SJCRH30 (cell line): ENCODE measurements around the gene USP7. TPM values are rescaled to one million over a fixed set of nuclear protein-coding genes. Genes with fewer than 3 reads are reported as not detected.
A peak's percentile ranks its signal among the peaks of the same experiment; 100 is the strongest.

Experiments used
- DNase-seq, 2 experiments: peaks; one replicate each; pipeline ENCODE4 v3.0.0-alpha.2; 2015 to 2020
- H3K27ac ChIP-seq: fragments of 250-450 bp; sonication (Bioruptor Pico); 2 replicates; pipeline ENCODE4 v1.5.1; 2020; ENCODE audit warnings: mild to moderate bottlenecking, moderate library complexity
- H3K27me3 ChIP-seq: fragments of 250-450 bp; sonication (Bioruptor Pico); 2 replicates; pipeline ENCODE4 v1.5.1; 2020; ENCODE audit warnings: mild to moderate bottlenecking, moderate library complexity
- H3K36me3 ChIP-seq: fragments of 250-450 bp; sonication (Bioruptor Pico); 2 replicates; pipeline ENCODE4 v1.5.1; 2020; ENCODE audit warnings: mild to moderate bottlenecking, moderate library complexity
- H3K4me1 ChIP-seq: fragments of 250-450 bp; sonication (Bioruptor Pico); 2 replicates; pipeline ENCODE4 v1.5.1; 2020; ENCODE audit warnings: mild to moderate bottlenecking, moderate library complexity
- H3K4me3 ChIP-seq: fragments of 250-450 bp; sonication (Bioruptor Pico); 2 replicates; pipeline ENCODE4 v1.5.1; 2020; ENCODE audit warnings: mild to moderate bottlenecking, moderate library complexity
- H3K9me3 ChIP-seq: fragments of 250-450 bp; sonication (Bioruptor Pico); replicated peaks from 2 replicates; pipeline ENCODE4 v1.5.1; 2020; ENCODE audit warnings: mild to moderate bottlenecking, moderate library complexity
- total RNA-seq: library from RNA; depleted of rRNA; stranded (reverse); fragments of >200 nt; shearing (Covaris generic); gene quantifications from 2 replicates; pipeline ENCODE4 v1.2.3, GENCODE V29; 2014

USP7 gene
- total RNA-seq, 1 experiment from 2014 or later: 91.7 TPM

DNA sequence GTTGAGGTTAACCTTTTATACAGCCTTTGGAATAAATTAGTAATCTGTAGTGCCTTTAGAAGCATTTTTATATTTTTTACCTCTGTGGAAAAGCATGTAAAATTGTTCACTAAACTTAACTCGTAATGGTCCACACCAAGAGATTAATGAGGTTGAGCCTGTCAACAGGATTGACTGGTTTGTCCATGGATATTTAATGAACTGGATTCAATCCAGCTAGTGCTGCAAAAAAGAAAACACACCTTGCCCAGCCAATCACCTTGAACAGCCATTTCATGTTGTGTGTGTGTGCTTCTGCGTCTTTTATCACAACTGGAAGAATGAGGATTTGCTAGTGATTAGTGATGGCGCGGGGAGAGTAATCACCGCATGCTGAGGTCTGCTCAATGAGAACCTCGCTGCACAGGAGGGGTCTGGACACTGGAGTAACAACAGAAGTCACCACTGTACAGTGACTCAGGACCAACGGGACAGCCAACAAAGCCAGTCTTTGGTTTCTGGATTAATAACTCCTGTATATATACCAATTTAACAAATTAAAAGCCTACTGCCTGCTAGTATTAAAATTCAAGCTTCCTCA, 47.9 kb downstream of the USP7 start:
- Histone ChIP-seq H3K27me3 (no peaks in the 10 kb centered on the region), H3K4me3 (no peak overlapping the region), H3K9me3 (no peaks in the 10 kb centered on the region), H3K4me1 (no peaks in the 10 kb centered on the region), H3K36me3 (peaks cover 65% of the 10 kb centered on the region), H3K27ac (no peak overlapping the region)
- no peak for DNase-seq

DNA sequence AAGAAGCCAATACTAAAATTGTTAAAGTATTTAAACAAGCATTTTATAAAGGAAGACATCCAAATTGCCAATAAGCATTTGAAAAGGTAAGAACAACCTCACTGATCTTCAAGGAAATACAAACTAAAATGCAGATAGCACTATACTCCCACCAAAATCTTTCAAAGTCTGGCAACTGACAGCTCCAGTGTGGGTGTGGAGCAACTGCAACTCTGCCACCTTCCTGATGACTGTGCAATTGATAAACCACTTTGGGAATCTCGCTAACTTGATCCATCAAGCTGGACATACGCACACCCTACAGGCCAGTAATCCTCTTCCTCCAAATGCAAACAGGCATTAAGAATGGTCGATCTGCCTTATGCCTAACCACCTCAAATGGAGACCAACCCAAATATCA, 49.6 kb downstream of the USP7 start:
- Histone ChIP-seq H3K27me3 (no peaks in the 10 kb centered on the region), H3K4me3 (no peak overlapping the region), H3K9me3 (no peaks in the 10 kb centered on the region), H3K36me3 (peaks cover 65% of the 10 kb centered on the region), H3K27ac (no peak overlapping the region), H3K4me1 (no peaks in the 10 kb centered on the region)
- DNase-seq: no peak

DNA sequence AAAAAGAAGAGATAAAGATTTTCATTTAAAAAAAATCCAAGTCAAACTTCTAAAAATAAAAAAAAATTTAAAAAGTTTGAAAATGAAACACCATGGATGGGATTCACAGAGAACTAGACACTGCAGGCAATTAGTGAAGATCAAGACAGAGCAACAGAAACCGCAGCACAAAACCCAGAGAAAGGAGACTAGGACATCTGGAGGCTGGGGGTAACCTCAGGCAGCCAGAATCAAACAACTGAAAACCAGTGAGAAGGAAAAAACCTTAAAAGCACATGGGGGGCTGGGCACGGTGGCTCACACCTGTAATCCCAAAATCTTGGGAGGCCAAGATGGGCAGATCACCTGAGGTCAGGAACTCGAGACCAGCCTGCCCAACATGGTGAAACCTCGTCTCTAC, 50.9 kb downstream of the USP7 start:
- peaks cover 64% of the 10 kb centered on the region for H3K36me3 ChIP-seq
- H3K4me3 ChIP-seq: no peak overlapping the region
- no peak overlapping the region for H3K27ac ChIP-seq

DNA sequence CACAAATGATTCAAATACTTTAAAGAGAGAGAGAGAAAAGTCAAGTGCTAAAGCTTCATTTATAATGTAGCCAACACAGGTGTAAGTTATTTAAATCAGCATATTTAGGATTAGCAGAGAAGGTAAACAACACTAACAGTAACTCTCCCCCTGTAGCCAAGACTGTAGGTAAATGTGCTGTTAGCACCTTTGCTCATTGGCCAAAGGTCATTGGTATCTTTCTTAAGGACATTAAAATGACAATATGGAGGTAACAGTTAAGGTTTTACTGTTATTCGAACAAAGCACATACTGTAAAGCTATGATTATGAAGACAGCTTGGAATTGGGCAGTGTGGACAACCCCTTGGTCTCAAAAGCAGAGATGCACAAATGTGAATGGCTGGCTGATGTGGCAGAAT, 52.9 kb downstream of the USP7 start:
- no peak overlapping the region for H3K4me3 ChIP-seq
- no peaks in the 10 kb centered on the region for H3K27me3 ChIP-seq
- DNase-seq: no peak
- no peaks in the 10 kb centered on the region for H3K4me1 ChIP-seq
- H3K36me3 ChIP-seq: peaks cover 67% of the 10 kb centered on the region
- H3K27ac ChIP-seq: no peak overlapping the region
- no peaks in the 10 kb centered on the region for H3K9me3 ChIP-seq

More for the DNA sequence above, 50.9 kb downstream of the USP7 start:
- no peak for DNase-seq
- Histone ChIP-seq H3K4me1 (no peaks in the 10 kb centered on the region), H3K27me3 (no peaks in the 10 kb centered on the region), H3K9me3 (no peaks in the 10 kb centered on the region)

DNA sequence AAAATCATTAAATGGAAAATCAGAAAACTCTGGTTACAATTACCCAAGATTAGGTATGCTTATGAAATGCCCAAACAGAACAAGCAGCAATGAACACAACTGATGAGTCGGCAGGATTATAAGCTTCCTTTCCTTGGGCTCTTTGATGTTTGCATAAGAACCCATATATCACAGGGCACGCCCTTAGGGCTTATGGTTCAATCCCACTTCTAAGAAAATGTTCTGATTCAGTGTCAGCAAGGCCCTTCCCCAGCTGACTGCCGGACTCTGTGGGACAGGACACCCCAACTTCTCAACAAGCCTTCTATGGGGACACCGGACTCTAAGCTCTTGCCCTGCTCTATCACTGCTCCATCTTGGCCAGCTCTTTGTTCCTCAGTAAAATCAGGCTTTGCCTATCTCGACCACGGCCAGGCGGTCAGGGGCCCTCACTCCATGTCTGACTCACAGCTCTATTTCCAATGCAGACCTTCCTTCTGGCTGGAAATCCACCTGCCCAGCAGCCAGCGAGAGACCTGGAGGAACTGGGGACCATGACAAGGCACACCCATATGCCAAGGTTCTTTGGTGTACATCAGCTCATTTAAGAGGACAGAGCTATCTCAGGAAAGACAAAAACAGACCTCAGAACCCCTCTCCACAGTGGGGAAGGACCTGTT, 54.8 kb downstream of the USP7 start:
- Histone ChIP-seq H3K4me3 (no peak overlapping the region), H3K27me3 (no peaks in the 10 kb centered on the region), H3K27ac (no peak overlapping the region), H3K36me3 (peaks cover 70% of the 10 kb centered on the region), H3K4me1 (no peaks in the 10 kb centered on the region), H3K9me3 (no peaks in the 10 kb centered on the region)
- DNase-seq: no peak

DNA sequence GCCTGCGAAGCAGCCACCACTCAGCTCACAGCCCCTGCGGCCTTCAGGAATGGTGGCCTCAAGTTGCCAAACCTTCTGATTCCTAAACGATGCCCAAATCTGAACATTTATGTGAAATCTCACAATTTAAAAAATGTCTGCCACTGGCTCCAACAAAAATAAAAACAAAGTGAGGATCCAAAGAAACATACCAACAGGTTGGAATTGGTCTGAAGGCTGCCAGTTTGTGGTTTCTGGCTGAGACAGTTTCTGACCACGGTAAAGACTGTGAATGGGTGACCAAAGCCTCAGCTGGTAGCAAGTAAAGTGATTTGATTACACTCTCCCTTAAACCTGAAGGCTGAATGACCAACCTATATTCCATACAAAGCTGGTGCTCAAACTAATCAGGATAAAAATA, 56.6 kb downstream of the USP7 start:
- no peaks in the 10 kb centered on the region for H3K9me3 ChIP-seq
- H3K27ac ChIP-seq: no peak overlapping the region
- no peak overlapping the region for H3K4me3 ChIP-seq
- DNase-seq: no peak
- H3K27me3 ChIP-seq: no peaks in the 10 kb centered on the region
- H3K4me1 ChIP-seq: no peaks in the 10 kb centered on the region
- H3K36me3 ChIP-seq: peaks cover 64% of the 10 kb centered on the region

DNA sequence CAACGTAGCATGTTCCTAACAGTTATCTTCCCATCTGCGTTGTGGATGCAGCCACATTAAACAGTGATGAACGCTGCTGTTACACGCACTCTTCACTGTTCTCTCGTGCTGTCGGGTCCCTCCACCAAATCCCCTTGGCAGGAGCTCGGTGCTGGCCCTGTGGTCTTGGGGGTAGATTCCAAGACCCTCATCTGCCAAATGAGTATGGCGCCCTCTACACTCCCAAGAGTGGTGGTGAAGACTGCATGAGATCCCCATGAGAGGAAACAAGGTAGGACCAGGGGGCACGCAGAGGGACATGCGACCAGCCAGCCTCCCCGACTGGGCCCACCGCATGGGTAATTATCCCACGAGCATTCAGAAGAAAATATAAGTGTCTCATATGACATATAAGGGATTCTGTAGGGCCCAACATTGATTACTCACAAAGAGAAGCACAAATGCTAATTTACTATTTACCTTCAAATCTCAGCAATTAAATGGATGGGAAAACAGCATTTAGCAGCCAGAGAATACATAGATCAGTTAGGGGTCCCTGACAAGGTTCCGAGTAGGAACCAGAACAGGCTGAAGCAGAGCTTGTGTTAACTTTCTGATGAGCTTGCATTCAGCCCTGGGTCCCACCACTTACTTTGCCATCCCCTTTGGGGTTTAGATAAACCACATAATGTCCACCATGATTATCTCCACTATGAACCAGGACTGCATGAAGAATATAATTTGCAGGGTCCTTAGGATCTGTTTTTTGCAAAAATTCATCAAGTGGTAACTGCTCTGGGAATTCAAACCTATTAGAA, 57.7 kb downstream of the USP7 start:
- H3K4me1 ChIP-seq: no peaks in the 10 kb centered on the region
- peaks cover 63% of the 10 kb centered on the region for H3K36me3 ChIP-seq
- no peak for DNase-seq

DNA sequence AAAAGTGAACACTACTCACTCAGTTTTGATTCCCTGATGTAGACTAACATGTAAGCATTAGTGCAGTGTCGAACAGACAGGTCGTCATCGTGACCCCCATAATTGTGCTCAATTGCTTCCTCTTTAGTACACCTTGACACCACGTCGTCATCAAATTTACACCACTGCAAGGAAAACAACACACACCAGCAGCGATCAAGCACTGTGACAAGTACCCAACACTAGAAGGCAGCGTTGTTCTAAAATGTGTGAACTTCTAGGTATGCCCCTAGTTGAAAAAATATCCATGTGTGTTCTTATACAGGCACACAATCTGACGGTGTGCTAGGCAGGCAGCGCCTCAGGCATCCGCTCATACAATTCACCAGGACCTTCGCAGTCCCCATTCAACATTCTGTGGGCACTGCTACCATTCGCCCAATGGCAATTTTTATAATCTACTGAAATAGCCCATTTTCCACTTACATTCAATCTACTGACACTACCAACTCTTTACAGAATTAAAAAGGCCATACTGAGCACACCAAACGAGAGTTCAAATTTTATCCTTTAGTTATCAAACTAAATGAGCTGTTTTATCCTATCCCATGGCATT, 58.4 kb downstream of the USP7 start:
- Histone ChIP-seq H3K36me3 (peaks cover 63% of the 10 kb centered on the region), H3K4me1 (no peaks in the 10 kb centered on the region), H3K27me3 (no peaks in the 10 kb centered on the region), H3K4me3 (no peak overlapping the region), H3K27ac (no peak overlapping the region), H3K9me3 (no peaks in the 10 kb centered on the region)
- DNase-seq: peak in 1 of 2 experiments; percentile 36

More for the DNA sequence above, 57.7 kb downstream of the USP7 start:
- H3K27me3 ChIP-seq: no peaks in the 10 kb centered on the region
- H3K27ac ChIP-seq: no peak overlapping the region
- no peak overlapping the region for H3K4me3 ChIP-seq
- H3K9me3 ChIP-seq: no peaks in the 10 kb centered on the region

DNA sequence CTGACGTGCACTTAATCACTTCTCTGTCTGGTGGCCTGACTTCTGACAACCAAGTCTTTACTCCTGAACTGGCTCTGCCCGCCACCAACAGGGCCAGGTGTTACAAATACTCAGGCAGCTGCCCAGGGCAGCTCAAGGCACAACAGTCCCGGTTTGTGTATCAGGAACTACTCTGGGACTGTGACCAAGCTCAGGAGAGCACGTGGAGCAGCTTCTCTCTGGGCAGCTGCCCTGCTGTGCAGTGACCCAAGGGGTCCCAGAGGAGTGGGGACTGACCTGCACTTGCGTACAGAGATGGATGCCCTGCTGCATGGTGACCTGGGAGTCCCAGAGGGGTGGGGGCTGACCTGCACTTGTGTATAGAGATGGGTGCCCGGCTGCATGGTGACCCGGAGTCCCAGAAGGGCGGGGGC, 59.7 kb downstream of the USP7 start:
- Histone ChIP-seq H3K9me3 (no peaks in the 10 kb centered on the region), H3K27me3 (no peaks in the 10 kb centered on the region), H3K36me3 (peaks cover 66% of the 10 kb centered on the region), H3K27ac (no peak overlapping the region), H3K4me3 (no peak overlapping the region), H3K4me1 (no peaks in the 10 kb centered on the region)
- no peak for DNase-seq

DNA sequence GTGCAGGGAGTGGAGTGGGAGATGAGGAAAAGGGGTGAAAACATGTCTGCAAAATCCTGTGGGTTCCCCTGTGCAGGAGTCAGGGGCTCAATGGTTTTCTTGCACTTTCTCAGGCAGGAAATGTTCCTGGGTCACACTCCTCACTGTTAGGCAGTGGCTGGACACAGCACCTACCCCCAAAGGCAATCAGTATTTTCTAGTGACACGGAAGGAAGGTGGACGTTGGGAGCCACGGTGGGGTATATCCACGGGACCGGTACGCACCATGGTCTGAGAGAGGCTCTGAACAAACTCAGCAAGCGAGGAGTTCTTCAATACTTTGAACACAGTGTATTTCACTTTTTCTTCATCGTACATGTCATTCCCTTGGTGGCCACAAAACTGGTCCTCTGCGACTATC, 60.7 kb downstream of the USP7 start:
- Histone ChIP-seq H3K27ac (no peak overlapping the region), H3K27me3 (no peaks in the 10 kb centered on the region), H3K4me3 (no peak overlapping the region), H3K9me3 (no peaks in the 10 kb centered on the region), H3K36me3 (peaks cover 67% of the 10 kb centered on the region), H3K4me1 (no peaks in the 10 kb centered on the region)
- no peak for DNase-seq

DNA sequence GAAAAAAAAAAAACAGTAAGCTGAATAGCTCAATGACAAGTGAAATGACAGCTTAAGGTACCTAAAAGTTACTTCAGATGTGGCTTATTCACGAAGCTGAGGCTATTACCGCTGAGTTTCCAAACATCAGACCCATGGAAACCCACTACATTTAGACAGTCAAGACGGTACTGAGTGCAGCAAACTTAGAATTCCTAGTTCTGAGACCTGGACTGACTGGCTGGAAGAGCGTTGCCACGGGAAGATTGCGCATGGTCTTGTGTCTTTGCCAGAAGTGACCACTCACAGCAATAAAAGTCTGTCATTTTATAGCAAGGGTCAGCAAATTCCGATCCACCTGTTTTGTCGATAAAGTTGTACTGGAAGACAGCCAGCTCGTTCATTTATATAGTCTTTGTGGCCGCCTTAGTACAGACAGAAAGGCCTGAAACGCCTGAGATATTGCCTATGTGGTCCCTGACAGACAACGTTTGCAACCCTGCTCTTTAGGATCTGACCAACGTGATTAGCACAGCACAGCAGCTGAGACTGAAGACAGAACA, 62.3 kb downstream of the USP7 start:
- H3K9me3 ChIP-seq: no peaks in the 10 kb centered on the region
- H3K4me1 ChIP-seq: no peaks in the 10 kb centered on the region
- peaks cover 70% of the 10 kb centered on the region for H3K36me3 ChIP-seq
- H3K27ac ChIP-seq: no peak overlapping the region
- no peaks in the 10 kb centered on the region for H3K27me3 ChIP-seq
- no peak overlapping the region for H3K4me3 ChIP-seq
- no peak for DNase-seq

DNA sequence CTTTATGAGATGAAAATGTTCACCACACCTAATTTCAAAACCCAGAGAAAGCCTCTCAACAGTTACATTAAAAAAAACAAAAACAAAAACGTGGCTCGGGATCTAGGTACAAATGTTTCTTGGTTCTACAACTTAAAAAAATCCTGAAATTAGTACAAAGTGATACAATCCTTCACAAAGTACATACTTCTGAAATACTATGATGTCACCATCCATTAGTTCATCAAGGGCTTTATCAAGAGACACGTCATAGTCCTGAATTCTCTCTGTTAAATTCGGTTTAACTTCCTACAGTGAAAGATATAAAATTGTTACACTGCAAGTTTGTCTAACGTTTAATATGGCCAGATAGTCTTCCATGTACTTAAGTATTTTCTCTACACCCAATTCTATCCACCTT, 63.4 kb downstream of the USP7 start:
- Histone ChIP-seq H3K4me3 (no peak overlapping the region), H3K27ac (no peak overlapping the region), H3K36me3 (peaks cover 67% of the 10 kb centered on the region), H3K9me3 (no peaks in the 10 kb centered on the region), H3K4me1 (no peaks in the 10 kb centered on the region), H3K27me3 (no peaks in the 10 kb centered on the region)
- no peak for DNase-seq

DNA sequence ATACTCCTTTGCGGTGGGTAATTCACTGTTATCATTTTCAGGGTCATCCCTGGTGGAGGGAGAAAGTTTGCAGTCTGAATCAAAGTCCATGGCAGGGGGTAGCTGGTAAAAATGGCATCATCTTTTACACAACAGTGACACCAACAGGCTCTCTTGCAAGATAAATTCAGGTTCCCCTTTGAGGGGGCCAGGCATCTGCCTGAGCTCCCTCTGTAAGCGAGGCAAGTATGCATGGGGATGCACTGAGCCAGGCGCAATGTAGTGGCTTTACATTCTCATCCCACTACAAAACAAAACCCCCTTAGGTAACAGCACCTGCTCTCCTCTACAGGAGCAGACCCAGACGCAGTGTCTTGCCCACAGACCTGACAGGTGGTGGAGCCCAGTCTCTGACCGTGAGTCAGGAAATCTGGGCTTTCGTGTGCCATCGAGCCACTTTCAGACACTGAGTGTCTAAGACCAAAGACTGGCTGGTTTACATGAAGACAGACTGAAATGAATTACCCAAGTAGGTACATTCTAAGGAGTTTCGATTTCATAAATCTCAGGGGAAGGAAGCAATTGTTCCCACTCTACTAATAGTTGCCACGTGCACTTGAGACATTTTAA, 63.9 kb downstream of the USP7 start:
- peaks cover 67% of the 10 kb centered on the region for H3K36me3 ChIP-seq
- no peak overlapping the region for H3K27ac ChIP-seq

DNA sequence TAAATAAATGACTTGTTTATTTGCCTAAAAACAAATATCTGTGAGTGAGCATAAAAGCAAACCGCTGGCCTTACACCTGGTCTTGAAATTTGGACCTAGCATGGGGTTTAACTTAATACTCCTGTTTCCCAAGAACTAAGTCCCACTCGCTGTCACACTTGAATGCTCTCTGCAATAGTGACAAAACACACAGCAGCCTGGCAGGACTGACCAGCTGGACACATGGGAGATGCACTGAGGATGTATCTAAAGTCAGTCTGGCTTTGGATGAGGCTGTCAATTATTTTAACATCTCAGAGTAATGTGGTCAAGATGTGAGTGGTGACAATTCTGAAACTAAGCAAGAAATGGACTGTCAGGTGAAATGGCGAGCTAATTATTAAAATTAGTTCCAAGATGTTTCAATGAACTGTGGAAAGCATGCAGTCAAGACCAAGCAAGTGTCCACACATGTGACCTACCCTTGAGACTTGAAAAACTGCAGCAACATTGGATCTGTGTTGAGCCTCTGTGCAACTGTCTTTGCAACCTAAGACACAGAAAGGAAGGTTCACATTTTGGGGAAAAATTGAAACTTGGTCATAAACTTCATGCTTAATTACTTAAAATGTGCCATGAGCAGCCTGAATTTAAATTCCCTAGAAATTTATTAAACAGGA, 64.9 kb downstream of the USP7 start:
- DNase-seq: no peak
- H3K9me3 ChIP-seq: no peaks in the 10 kb centered on the region
- H3K4me3 ChIP-seq: no peak overlapping the region
- H3K4me1 ChIP-seq: no peaks in the 10 kb centered on the region
- peaks cover 70% of the 10 kb centered on the region for H3K36me3 ChIP-seq
- no peaks in the 10 kb centered on the region for H3K27me3 ChIP-seq
- no peak overlapping the region for H3K27ac ChIP-seq

More for the DNA sequence above, 63.9 kb downstream of the USP7 start:
- Histone ChIP-seq H3K27me3 (no peaks in the 10 kb centered on the region), H3K4me3 (no peak overlapping the region), H3K4me1 (no peaks in the 10 kb centered on the region), H3K9me3 (no peaks in the 10 kb centered on the region)
- DNase-seq: no peak
